Measurements from ENCODE around the gene PACRG.

DNA sequence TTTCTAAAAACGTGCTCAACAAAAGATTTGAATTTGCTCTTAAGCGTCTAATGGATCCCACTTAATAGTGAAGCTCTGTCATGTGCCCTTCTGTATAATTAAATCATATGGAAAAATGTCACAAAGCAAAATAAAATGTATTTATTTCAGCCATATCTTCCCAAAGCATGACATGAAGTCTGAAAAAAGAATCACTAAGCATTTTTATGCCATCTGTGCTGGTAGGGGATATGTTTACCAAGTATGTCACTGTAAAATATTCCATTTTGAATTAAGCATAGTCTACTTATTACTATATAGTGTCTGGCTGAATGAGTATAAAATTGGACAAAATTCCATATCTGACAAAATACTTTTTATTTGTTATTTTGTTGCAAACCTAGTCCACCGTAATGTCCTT is 438.7 kb downstream of the PACRG start:
- no peak for TF ChIP-seq GATA2 (IDR thresholded peaks at IDR 0.05; ENCODE audit: low read depth, low read length)
- TF ChIP-seq GATA3 (IDR thresholded peaks at IDR 0.05; ENCODE audit: low read depth, low read length): no peak
